ENCODE data around the gene ATP5F1B.

DNA sequence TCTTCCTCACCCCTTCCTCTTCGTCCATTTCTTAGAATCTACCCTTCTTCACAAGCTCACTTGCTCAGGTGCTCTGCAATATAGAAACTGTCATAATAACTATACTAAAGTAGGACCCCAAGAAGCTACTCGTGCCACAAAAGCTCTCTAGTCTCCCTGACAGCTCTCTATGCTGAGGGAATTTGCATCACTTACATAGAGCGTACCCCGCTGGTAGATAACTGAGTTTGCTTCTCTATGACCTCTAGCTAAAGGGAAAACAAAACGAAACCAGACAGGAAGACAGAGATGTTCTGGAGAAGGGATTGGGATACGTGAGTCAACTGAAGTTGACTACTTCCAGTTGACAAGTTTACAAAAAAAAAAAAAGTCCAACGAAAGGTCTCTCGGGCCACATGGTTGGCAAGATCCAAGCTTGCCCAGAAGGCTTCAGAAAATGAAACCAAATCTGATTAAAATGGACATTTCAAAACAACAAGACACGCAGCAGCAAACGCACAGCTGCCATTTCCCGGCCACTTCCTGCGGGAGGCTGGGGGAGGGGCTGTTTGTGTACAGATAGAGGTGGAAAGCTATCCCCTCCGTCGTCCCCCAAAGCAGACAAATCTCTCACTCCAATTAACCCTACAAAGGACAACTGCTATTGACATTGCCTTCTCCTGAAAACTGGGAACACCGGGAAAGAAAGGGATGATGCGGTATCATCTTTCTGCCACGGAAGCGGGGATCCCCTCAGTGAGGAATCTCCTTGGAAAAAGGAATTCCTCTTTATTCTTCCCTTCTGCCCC is 16.9 kb downstream of the ATP5F1B start:
- no peak for TF ChIP-seq POLR2A (IDR thresholded peaks at IDR 0.05; ENCODE audit: borderline replicate concordance, extremely low read depth, insufficient read depth, insufficient read length)
- no peak for TF ChIP-seq ZNF274 (IDR thresholded peaks at IDR 0.05; ENCODE audit: low read depth, low read length)
- TF ChIP-seq CTCF (IDR thresholded peaks at IDR 0.05 in 2 of 3, conservative IDR thresholded peaks at IDR 0.05 in 1 of 3; ENCODE audit: borderline replicate concordance in 1 of 3, insufficient read depth in 1 of 3, low read depth in 2 of 3, low read length in 2 of 3): no peak
- TF ChIP-seq SRF (IDR thresholded peaks at IDR 0.05; ENCODE audit: low read depth): no peak

Data from HCT116 (cell line).